K562 (cell line): ENCODE measurements around the gene SLC25A17. TPM values are rescaled to one million over a fixed set of nuclear protein-coding genes. Genes with fewer than 3 reads are reported as not detected.
A peak's percentile ranks its signal among the peaks of the same experiment; 100 is the strongest.

Experiments
- BRD4 ChIP-seq: fragments of 200-600 bp; sonication (generic); IDR thresholded peaks from 2 replicates; pipeline ENCODE4 v1.6.1; 2017; ENCODE audit warnings: inconsistent platforms
- CHD1 ChIP-seq: fragments of 200-600 bp; sonication (generic); IDR thresholded peaks from one replicate; pipeline ENCODE4 v1.6.1; 2012; ENCODE audit warnings: mild to moderate bottlenecking, moderate library complexity, low read length, inconsistent platforms
- ELF2 ChIP-seq: fragments of 250-450 bp; sonication (Bioruptor Pico); IDR thresholded peaks from 2 replicates; pipeline ENCODE4 v1.5.0; 2021; ENCODE audit warnings: mild to moderate bottlenecking
- FOSL1 ChIP-seq: fragments of 200-800 bp; sonication (Bioruptor generic); conservative IDR thresholded peaks from 2 replicates; pipeline ENCODE4 v1.6.1; 2016; ENCODE audit warnings: missing genetic modification characterization, missing compliant biosample characterization
- HDAC1 ChIP-seq, 2 experiments: fragments of 450-650 bp; IDR thresholded peaks; 2 replicates each; pipeline ENCODE4 v1.6.1; 2016 to 2017; ENCODE audit warnings: inconsistent platforms in 1 of 2, mild to moderate bottlenecking in 1 of 2, moderate library complexity in 1 of 2
- MAZ ChIP-seq, 2 experiments: fragments of 450-650 bp in 1 of 2; sonication (generic) in 1 of 2; formaldehyde crosslinking; IDR thresholded peaks in 1 of 2; conservative IDR thresholded peaks in 1 of 2; 2 replicates each; pipeline versions ENCODE4 v1.4.0 to v1.5.0; 2020; ENCODE audit warnings: mild to moderate bottlenecking in 1 of 2, missing genetic modification reagents in 1 of 2
- NKRF ChIP-seq: fragments of 450-650 bp; IDR thresholded peaks from 2 replicates; pipeline ENCODE4 v1.6.1; 2016; ENCODE audit warnings: borderline replicate concordance
- SAP30 ChIP-seq: fragments of 200-600 bp; sonication (generic); IDR thresholded peaks from 2 replicates; pipeline ENCODE4 v1.6.1; 2012; ENCODE audit warnings: borderline replicate concordance, low read depth, mild to moderate bottlenecking, moderate library complexity, low read length, control low read depth, inconsistent platforms; ENCODE audit not compliant: insufficient read depth, poor library complexity, severe bottlenecking
- SIN3A ChIP-seq, 2 experiments: fragments of 150-350 bp in 1 of 2; IDR thresholded peaks; 2 replicates each; pipeline ENCODE4 v1.6.1; 2011 to 2016; ENCODE audit warnings: borderline replicate concordance in 2 of 2, low read depth in 2 of 2, low read length in 2 of 2, mild to moderate bottlenecking in 2 of 2, moderate library complexity in 2 of 2; ENCODE audit not compliant: control insufficient read depth in 1 of 2
- SMARCA4 ChIP-seq: fragments of 450-650 bp; IDR thresholded peaks from 2 replicates; pipeline ENCODE4 v1.6.1; 2016
- SUPT5H ChIP-seq: fragments of 450-650 bp; IDR thresholded peaks from 2 replicates; pipeline ENCODE4 v1.6.1; 2016
- TBL1XR1 ChIP-seq, 2 experiments: IDR thresholded peaks; 2 replicates each; pipeline ENCODE4 v1.6.1; 2012; ENCODE audit warnings: improper control_type of control experiment in 2 of 2, low read length in 2 of 2, mild to moderate bottlenecking in 1 of 2
- TCF3 ChIP-seq: sonication (generic); formaldehyde crosslinking; IDR thresholded peaks from 2 replicates; pipeline ENCODE4 v1.4.0; 2020; ENCODE audit warnings: mild to moderate bottlenecking, missing genetic modification reagents
- ZC3H4 ChIP-seq: sonication (generic); formaldehyde crosslinking; IDR thresholded peaks from 2 replicates; pipeline ENCODE4 v1.9.0; 2021; ENCODE audit warnings: missing genetic modification reagents, borderline replicate concordance
- ZNF324 ChIP-seq: fragments of 250-450 bp; sonication (Bioruptor Pico); IDR thresholded peaks from 2 replicates; pipeline ENCODE4 v1.4.0; 2020; ENCODE audit warnings: mild to moderate bottlenecking
- polyA plus RNA-seq, 8 experiments: library from polyadenylated mRNA; depleted of rRNA in 4 of 8; stranded (reverse) in 5 of 8; unstranded in 3 of 8; fragments of >200 nt; fragmentation: Nextera tagmentation in 2 of 8; fragmentation: Illumina TruSeq in 1 of 8; extraction: Ambion mirVana in 2 of 8; extraction: Trizol in 1 of 8; gene quantifications; 2 replicates each; pipeline versions ENCODE4 v1.2.1 to v1.2.3, GENCODE V29; 2011 to 2014; ENCODE audit warnings: inconsistent platforms in 1 of 8, missing spikeins in 1 of 8
- total RNA-seq, 7 experiments: library from RNA; depleted of rRNA in 6 of 7; stranded (reverse); fragments of >200 nt in 6 of 7; fragmentation: Illumina TruSeq in 2 of 7; extraction: Trizol in 2 of 7; gene quantifications; 2 replicates each; pipeline versions ENCODE4 v1.2.1 to v1.2.3, GENCODE V29; 2011 to 2021; ENCODE audit warnings: low replicate concordance in 1 of 7
- TF ChIP-seq, protein P1 (sequence below): fragments of 450-650 bp; IDR thresholded peaks from 2 replicates; pipeline ENCODE4 v1.6.1; 2018; ENCODE audit not compliant: partially characterized antibody
- TF ChIP-seq, protein P2 (sequence below): sonication (generic); formaldehyde crosslinking; IDR thresholded peaks from 2 replicates; pipeline ENCODE4 v1.8.0; 2023; ENCODE audit warnings: mild to moderate bottlenecking, missing genetic modification reagents

Gene SLC25A17
- total and polyA plus RNA-seq, 9 of the 15 experiments (the other 6 are each of a cell fraction or from before 2014, with no cell fraction given): 32.6 to 136 (median 56.2) TPM

GRCh38 chr22:40855979-40856512, 36.9 kb upstream of the SLC25A17 start (continued):
- TF ChIP-seq ELF2 (peak; percentile 12; the same call in 1 of the 2 replicates), ZNF324 (CRISPR knock-in tag) (no peak), CHD1 (peak; percentile 59), HDAC1 (IDR thresholded peaks at IDR 0.05) (peak in 1 of 2 experiments; percentile 84; a peak in 2 of 4 replicates), MAZ (CRISPR knock-in tag; conservative IDR thresholded peaks at IDR 0.05 in 1 of 2, IDR thresholded peaks at IDR 0.05 in 1 of 2) (0 out of 4 replicates have a peak, but pooled peaks of 1 of the 2 experiments have one; percentile 40), TBL1XR1 (IDR thresholded peaks at IDR 0.05; ENCODE audit: low read length in 2 of 2) (no peak), SAP30 (peak; percentile 59), SIN3A (IDR thresholded peaks at IDR 0.05; ENCODE audit: borderline replicate concordance in 2 of 2, control insufficient read depth in 1 of 2, low read depth in 2 of 2, low read length in 2 of 2) (peak in 1 of 2 experiments; percentile 27; a peak in 1 of 4 replicates), BRD4 (0 out of 2 replicates have a peak, but pooled peaks have one; percentile 15), SUPT5H (0 out of 2 replicates have a peak, but pooled peaks have one; percentile 60), FOSL1 (tag) (0 out of 2 replicates have a peak, but pooled peaks have one; percentile 0), ZC3H4 (CRISPR knock-in tag) (peak; percentile 81; the same call in 1 of the 2 replicates), SMARCA4 (0 out of 2 replicates have a peak, but pooled peaks have one; percentile 16), TCF3 (CRISPR knock-in tag) (no peak), NKRF (peak; percentile 73; the same call in 1 of the 2 replicates)
- TF ChIP-seq, protein P1, sequence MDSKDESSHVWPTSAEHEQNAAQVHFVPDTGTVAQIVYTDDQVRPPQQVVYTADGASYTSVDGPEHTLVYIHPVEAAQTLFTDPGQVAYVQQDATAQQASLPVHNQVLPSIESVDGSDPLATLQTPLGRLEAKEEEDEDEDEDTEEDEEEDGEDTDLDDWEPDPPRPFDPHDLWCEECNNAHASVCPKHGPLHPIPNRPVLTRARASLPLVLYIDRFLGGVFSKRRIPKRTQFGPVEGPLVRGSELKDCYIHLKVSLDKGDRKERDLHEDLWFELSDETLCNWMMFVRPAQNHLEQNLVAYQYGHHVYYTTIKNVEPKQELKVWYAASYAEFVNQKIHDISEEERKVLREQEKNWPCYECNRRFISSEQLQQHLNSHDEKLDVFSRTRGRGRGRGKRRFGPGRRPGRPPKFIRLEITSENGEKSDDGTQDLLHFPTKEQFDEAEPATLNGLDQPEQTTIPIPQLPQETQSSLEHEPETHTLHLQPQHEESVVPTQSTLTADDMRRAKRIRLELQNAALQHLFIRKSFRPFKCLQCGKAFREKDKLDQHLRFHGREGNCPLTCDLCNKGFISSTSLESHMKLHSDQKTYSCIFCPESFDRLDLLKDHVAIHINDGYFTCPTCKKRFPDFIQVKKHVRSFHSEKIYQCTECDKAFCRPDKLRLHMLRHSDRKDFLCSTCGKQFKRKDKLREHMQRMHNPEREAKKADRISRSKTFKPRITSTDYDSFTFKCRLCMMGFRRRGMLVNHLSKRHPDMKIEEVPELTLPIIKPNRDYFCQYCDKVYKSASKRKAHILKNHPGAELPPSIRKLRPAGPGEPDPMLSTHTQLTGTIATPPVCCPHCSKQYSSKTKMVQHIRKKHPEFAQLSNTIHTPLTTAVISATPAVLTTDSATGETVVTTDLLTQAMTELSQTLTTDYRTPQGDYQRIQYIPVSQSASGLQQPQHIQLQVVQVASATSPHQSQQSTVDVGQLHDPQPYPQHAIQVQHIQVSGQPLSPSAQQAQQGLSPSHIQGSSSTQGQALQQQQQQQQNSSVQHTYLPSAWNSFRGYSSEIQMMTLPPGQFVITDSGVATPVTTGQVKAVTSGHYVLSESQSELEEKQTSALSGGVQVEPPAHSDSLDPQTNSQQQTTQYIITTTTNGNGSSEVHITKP: peak; percentile 12
- TF ChIP-seq, protein P2, sequence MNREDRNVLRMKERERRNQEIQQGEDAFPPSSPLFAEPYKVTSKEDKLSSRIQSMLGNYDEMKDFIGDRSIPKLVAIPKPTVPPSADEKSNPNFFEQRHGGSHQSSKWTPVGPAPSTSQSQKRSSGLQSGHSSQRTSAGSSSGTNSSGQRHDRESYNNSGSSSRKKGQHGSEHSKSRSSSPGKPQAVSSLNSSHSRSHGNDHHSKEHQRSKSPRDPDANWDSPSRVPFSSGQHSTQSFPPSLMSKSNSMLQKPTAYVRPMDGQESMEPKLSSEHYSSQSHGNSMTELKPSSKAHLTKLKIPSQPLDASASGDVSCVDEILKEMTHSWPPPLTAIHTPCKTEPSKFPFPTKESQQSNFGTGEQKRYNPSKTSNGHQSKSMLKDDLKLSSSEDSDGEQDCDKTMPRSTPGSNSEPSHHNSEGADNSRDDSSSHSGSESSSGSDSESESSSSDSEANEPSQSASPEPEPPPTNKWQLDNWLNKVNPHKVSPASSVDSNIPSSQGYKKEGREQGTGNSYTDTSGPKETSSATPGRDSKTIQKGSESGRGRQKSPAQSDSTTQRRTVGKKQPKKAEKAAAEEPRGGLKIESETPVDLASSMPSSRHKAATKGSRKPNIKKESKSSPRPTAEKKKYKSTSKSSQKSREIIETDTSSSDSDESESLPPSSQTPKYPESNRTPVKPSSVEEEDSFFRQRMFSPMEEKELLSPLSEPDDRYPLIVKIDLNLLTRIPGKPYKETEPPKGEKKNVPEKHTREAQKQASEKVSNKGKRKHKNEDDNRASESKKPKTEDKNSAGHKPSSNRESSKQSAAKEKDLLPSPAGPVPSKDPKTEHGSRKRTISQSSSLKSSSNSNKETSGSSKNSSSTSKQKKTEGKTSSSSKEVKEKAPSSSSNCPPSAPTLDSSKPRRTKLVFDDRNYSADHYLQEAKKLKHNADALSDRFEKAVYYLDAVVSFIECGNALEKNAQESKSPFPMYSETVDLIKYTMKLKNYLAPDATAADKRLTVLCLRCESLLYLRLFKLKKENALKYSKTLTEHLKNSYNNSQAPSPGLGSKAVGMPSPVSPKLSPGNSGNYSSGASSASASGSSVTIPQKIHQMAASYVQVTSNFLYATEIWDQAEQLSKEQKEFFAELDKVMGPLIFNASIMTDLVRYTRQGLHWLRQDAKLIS (CRISPR knock-in tag): no peak
- TF ChIP-seq, all 486 proteins: peak for 18
